ENCODE measurements around the gene PTPRJ. TPM values are rescaled to one million over a fixed set of nuclear protein-coding genes. Genes with fewer than 3 reads are reported as not detected.
A peak's percentile ranks its signal among the peaks of the same experiment; 100 is the strongest.

The PTPRJ gene
- total RNA-seq, 1 donor from 2014 or later: 18.9 TPM

- no peak for TF ChIP-seq CTCF (IDR thresholded peaks at IDR 0.05; ENCODE audit: unreplicated experiment)
- no peaks in the 10 kb centered on the region for H3K27me3 Mint-ChIP-seq
- peaks cover 19% of the 10 kb centered on the region for H3K36me3 Mint-ChIP-seq (ENCODE audit: insufficient read depth)
- H3K27ac Mint-ChIP-seq: no peak overlapping the region
- no peaks in the 10 kb centered on the region for H3K9me3 Mint-ChIP-seq (ENCODE audit: low read depth)
- H3K4me3 Mint-ChIP-seq (ENCODE audit: low read depth): no peak overlapping the region
- no peaks in the 10 kb centered on the region for H3K4me1 Mint-ChIP-seq (ENCODE audit: low read depth)
- no peak for DNase-seq (ENCODE audit: low spot score, unreplicated experiment)
Measured at GRCh38 chr11:48142889-48143288, 162.5 kb downstream of the PTPRJ start.

GRCh38 chr11:48148749-48149148 lies 168.4 kb downstream of the PTPRJ start:
- no peak for DNase-seq (ENCODE audit: low spot score, unreplicated experiment)
- no peak overlapping the region for H3K27ac Mint-ChIP-seq
- peaks cover 9% of the 10 kb centered on the region for H3K9me3 Mint-ChIP-seq (ENCODE audit: low read depth)
- no peaks in the 10 kb centered on the region for H3K4me1 Mint-ChIP-seq (ENCODE audit: low read depth)
- no peak overlapping the region for H3K4me3 Mint-ChIP-seq (ENCODE audit: low read depth)
- TF ChIP-seq CTCF (IDR thresholded peaks at IDR 0.05; ENCODE audit: unreplicated experiment): no peak
- H3K36me3 Mint-ChIP-seq (ENCODE audit: insufficient read depth): peaks cover 32% of the 10 kb centered on the region
- H3K27me3 Mint-ChIP-seq: no peaks in the 10 kb centered on the region

- no peak overlapping the region for H3K4me3 Mint-ChIP-seq (ENCODE audit: low read depth)
- H3K36me3 Mint-ChIP-seq (ENCODE audit: insufficient read depth): peaks cover 32% of the 10 kb centered on the region
- no peak for DNase-seq (ENCODE audit: low spot score, unreplicated experiment)
- no peak overlapping the region for H3K27ac Mint-ChIP-seq
- TF ChIP-seq CTCF (IDR thresholded peaks at IDR 0.05; ENCODE audit: unreplicated experiment): no peak
- H3K9me3 Mint-ChIP-seq (ENCODE audit: low read depth): peaks cover 11% of the 10 kb centered on the region
- H3K4me1 Mint-ChIP-seq (ENCODE audit: low read depth): no peaks in the 10 kb centered on the region
- H3K27me3 Mint-ChIP-seq: no peaks in the 10 kb centered on the region
Measured at GRCh38 chr11:48150213-48150612, 169.9 kb downstream of the PTPRJ start.

- no peaks in the 10 kb centered on the region for H3K4me1 Mint-ChIP-seq (ENCODE audit: low read depth)
- no peak for TF ChIP-seq CTCF (IDR thresholded peaks at IDR 0.05; ENCODE audit: unreplicated experiment)
- H3K36me3 Mint-ChIP-seq (ENCODE audit: insufficient read depth): peaks cover 37% of the 10 kb centered on the region
- no peaks in the 10 kb centered on the region for H3K27me3 Mint-ChIP-seq
- DNase-seq (ENCODE audit: low spot score, unreplicated experiment): no peak
- no peak overlapping the region for H3K27ac Mint-ChIP-seq
- peaks cover 11% of the 10 kb centered on the region for H3K9me3 Mint-ChIP-seq (ENCODE audit: low read depth)
- H3K4me3 Mint-ChIP-seq (ENCODE audit: low read depth): no peak overlapping the region
Measured at GRCh38 chr11:48154151-48154550, 173.8 kb downstream of the PTPRJ start.

GRCh38 chr11:48161951-48162884 lies 181.9 kb downstream of the PTPRJ start:
- no peak for TF ChIP-seq CTCF (IDR thresholded peaks at IDR 0.05; ENCODE audit: unreplicated experiment)
- no peaks in the 10 kb centered on the region for H3K4me1 Mint-ChIP-seq (ENCODE audit: low read depth)
- H3K27ac Mint-ChIP-seq: peak overlapping the region; percentile 27
- no peaks in the 10 kb centered on the region for H3K9me3 Mint-ChIP-seq (ENCODE audit: low read depth)
- H3K36me3 Mint-ChIP-seq (ENCODE audit: insufficient read depth): peaks cover 15% of the 10 kb centered on the region
- H3K27me3 Mint-ChIP-seq: no peaks in the 10 kb centered on the region
- DNase-seq (ENCODE audit: low spot score, unreplicated experiment): no peak
- no peak overlapping the region for H3K4me3 Mint-ChIP-seq (ENCODE audit: low read depth)
